Stimulated activated CD8-positive, alpha-beta memory T cell treated with anti-CD3 and anti-CD28 coated beads, Interleukin-12 subunit alpha, Interleukin-12 subunit beta, amount 100 ng/mL, for 24 hours (primary cell): Measurements from ENCODE around the gene MCC.
"Not testable (repeated sequence)": the region's sequence is repeated elsewhere in the genome, so short reads cannot be mapped to it uniquely, and the experiment has no call there.

Experiments used
- DNase-seq: peaks from one replicate; pipeline ENCODE4 v3.0.0-alpha.2; 2020; ENCODE audit errors: extremely low read depth

Gene MCC

DNA sequence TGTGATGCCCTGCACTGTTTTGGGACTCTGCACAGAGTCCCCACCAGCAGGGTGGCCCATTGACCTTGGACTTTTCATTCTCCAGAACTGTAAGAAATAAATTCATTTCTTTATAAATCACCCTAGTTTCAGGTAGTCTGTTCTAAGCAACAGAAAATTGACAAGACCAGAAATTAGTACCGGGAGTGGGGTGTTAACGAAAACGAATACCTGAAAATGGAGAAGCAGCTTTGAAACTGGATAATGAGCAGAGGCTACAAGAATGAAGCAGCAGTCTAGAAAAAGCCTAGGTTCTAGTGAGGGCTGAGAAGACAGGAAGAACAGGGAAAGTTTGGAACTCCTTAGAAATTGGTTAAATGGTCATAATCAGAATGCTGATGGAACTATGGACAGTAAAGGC lies 2.1 kb upstream of the MCC start:
- DNase-seq, result no peak

DNA sequence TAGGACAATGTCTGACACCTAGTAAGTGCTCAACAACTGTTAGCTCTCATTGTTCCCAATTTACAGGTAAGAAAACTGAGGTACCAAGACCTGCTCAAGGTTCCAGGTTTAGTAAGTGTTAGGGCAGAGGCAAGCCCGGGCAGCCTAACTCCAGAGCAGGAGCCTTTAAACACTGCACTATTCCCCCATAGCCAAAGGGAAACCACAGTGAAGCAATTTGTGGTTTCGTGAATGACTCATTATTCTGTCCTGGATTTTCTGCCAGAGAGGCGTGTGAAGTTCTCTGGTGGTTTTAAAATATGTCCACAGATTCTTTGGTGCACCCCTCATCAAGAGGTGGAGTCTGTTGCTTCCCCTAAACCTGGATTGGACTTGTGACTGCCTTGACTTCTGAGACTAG lies 1.0 kb upstream of the MCC start:
- no peak for DNase-seq

DNA sequence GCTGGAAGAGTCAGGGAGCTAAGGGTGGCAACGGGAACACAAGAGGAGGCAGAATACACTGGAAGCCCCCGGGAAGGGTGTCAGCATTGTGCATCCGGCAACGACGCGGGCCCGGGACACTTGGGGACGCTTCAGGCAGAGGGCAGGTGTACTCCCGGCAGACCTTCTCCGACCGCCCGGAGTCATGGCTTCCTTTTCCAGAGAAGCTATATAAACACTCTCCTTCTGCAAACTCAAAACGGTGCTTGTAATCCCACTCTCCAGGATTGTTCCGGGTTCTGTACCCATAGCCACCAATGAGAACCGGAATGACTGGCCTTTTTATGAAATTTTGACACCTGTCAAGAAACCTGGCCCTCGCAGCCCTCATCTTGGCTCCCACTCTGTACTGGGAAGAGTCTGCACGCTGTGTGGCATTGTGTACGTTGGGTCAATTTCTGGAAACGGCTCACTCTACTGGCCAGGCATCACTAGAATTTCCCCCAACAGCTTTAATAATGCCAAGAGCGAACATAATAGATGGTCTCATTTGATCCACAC lies 462 bp upstream of the MCC start:
- no peak for DNase-seq

DNA sequence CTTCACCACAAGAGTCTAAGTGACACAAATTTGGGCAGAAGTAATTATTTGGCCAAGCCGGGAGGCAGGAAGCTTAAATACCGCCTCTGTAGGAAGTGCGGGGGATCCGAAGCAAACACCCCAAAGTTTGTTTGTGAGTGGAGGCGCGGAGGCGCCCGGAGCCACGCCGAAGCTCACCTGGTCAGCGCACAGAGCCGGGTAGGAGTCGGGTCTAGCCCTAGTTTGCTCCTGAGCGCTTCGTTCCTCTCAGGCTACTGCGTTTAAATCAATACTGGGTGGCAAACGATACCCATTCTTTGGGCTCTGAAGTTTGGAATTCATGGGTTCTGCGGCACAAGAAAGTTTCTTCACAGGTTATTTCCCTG lies 855 bp downstream of the MCC start:
- no peak for DNase-seq

DNA sequence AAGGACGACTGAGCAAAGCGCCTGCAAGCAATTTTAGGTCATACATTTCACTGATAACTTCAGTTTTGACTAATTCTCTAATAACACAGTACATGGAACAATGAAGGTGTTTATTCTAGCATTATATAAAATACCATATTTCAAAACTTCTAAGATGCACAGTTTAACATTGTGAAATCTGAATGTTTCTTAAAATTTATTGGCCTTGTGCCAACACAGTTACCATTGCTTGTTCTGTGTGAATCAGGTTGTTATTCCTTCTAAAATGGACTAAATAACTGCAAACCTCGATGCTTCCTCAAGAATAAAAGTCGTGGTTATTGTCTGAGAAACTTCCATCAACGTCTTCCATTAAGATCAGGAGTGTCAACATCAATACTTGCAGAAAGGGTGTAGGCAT lies 8.0 kb downstream of the MCC start:
- DNase-seq, result no peak

DNA sequence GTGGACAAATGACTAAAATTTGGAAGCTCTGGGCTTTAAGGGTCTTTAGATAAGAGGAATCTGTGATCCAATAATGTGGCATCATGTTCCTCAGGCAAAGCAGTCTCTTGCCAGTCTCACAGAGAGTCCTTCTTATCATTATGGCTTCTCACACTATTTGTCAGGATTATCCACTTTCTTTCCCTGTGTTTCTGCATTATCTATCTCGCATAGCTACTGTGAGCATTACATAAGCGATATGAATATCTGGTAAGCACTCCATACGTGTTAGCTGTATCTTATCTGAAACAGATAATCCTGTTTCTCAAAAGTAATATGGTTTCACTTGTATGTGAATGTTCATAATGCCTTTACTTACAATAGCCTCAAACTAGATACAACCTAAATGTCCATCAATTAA lies 9.6 kb downstream of the MCC start:
- no peak for DNase-seq

DNA sequence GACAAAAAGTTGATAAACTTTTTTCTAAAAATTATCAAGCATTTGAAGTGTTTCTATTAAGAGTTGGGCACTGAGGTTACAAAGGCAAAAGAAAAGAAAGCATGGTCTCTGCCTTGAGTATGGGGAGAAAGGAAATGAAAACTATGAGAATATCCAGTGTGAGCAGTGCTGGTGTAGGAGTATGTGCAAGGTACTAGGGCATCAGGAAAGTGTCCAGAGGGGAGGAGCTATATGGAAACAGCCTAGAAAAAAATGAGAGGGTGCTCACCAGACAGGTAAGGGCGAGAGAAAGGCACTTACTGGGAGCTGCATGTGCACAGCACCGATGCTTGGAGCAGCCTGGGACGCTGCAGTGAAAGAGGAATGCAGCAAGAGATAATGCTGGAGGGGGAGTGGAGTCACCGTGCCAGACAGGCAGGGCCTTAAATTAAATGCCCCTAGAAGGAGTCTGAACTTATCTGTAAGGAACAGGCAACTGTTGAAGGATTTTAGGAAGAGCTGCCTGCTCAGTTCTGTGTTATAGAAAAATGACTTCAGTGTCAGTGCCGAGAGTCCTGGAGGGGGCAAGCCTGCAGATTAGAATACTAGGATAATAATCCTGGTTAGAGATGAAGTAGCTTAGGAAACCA lies 14.0 kb downstream of the MCC start:
- DNase-seq, result no peak

DNA sequence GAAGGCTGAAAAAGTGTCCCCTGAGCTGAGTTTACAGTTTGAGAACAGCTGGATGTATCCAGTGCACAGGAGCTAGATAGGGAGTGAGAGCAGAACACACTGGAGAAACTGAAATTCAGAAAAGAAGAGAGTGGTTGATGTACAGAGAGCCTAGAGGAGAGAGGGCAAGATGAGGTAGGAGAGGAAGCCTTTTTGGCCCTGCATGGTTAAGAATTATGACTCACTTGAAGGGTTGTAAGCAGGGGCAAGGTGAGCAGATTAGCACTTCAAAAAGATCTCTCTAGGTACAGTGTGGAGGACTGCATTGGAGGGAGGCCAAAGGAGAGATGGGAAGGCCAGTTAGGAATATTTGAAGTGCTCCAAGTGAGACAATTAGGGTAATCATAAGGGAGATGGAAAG lies 25.2 kb downstream of the MCC start:
- DNase-seq, result no peak

DNA sequence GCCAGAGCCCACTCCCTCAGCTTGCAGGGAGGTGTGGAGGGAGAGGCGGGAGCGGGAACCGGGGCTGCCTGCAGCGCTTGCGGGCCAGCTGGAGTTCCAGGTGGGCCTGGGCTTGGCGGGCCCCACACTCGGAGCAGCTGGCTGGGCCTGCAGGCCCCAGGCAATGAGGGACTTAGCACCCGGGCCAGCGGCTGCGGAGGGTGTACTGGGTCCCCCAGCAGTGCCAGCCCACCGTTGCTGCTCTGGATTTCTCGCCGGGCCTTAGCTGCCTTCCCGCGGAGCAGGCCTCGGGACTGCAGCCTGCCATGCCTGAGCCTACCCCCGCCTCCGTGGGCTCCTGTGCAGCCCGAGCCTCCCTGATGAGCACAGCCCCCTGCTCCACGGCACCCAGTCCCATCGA lies 31.1 kb downstream of the MCC start:
- DNase-seq, result not testable (repeated sequence)

DNA sequence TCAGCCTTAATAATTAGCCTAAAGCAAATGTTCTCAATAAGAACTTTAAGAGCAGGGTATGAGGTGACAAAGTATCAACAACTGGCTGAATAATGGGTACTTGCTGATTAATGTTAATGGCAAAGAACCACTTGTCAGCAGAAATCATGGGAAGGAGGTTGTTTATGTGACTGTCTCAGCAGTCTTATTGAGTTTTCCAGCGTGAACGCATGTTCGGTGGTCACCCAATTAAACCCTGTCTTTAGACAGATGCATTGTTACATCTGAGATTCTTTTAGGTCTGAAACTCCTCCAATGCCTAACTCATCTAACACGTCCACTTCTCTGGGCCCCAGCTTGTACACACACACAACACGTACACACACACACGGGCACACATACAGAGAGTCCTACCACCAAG lies 35.3 kb downstream of the MCC start:
- DNase-seq, result no peak

DNA sequence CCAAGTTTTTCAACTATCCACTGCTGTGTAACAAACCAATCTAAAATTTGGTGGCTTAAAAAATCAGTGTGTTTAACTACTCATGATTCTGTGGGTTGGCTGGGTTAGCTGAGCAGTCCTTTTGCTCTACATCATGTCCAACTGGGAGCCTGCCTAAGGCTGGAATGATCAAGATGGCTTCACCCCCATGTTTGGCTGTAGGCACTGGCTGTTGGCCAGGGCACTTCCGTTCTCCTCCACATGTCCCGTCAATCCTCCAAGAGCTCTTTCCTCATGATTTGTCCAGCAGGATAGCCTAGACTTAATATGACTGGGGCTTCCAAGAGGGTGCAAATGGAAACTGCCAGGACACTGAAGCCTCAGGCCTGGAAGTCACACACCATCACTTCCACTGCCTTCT lies 36.5 kb downstream of the MCC start:
- no peak for DNase-seq

DNA sequence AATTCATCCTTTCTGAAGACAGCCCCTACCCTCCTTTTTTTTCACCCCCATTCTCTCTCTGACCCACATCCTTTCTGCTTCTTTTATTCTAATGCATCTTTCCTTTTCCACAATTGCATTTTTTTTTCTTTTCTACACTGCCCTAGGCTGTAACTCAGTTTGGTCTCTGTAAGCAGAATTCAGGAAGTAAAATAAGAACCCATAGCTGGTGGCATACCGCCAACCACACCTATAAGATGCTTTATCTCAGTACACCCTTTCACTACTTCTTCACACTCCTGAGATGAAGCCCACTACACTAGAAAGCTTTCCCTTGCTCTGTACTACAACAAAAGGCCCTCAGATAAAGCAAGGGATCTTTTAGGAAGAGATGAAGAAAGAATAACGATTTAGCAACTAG lies 37.3 kb downstream of the MCC start:
- DNase-seq, result no peak

DNA sequence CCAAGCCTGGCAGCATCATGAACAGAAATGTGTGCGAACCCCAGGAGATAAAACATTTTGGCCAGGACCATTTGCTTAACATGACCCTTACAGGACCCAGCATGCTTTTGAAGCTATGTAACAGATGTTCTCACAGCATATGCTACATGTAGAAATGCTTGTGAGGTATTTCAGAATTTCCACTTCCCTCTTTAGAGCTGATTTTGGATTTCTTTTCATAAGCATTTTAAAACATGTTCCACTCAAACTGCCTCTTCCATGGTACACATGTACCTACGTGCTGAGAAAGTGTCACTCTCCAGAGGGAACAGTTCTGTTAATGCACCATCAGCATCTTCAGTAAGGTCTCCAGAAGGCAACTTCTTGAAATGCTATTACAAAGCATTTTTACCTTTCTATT lies 37.8 kb downstream of the MCC start:
- DNase-seq, result no peak

DNA sequence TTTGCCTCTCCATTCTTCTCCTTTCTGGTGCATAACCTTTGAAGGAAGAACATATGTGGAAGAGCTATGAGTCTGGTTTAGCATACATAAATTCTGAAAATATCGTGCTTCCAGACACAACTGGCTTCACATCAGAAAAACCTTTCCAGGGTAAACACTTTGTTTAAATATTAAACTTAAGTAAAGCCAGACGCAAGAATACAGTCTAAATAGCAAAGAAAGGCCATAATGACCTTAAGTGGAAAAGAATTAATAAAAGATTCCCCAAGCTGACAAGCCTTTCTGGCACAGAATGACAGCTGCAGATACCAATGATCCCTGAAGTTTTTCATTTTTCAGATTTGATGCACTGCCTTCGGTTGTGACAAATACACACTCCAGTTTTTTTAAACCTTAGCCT lies 40.0 kb downstream of the MCC start:
- DNase-seq, result no peak

DNA sequence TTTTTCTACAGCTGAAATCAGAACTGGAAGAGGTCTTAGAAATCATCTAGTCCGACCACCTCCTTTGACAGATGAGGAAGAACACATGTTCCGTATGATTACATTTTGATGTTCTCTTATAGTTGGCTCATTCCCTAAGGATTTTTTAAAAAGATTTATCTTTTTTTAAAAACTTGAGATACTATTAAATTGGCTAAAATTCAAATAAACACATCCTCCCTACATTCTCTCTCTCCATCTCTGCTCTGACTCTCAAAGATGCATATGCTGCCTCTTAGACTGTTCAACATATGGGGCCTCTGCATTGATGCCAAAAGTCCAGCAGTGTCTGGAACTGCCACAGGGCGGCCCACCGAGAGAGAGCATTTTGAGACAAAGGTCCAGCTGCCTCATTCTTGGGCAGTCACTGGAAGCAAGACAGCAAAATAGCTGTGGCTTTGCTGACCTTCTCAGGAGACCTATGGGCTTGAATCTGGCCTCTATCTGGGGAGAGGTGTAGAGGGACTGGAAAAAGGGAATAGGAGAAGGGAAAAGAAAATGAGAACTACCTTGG lies 40.7 kb downstream of the MCC start:
- DNase-seq, result no peak

DNA sequence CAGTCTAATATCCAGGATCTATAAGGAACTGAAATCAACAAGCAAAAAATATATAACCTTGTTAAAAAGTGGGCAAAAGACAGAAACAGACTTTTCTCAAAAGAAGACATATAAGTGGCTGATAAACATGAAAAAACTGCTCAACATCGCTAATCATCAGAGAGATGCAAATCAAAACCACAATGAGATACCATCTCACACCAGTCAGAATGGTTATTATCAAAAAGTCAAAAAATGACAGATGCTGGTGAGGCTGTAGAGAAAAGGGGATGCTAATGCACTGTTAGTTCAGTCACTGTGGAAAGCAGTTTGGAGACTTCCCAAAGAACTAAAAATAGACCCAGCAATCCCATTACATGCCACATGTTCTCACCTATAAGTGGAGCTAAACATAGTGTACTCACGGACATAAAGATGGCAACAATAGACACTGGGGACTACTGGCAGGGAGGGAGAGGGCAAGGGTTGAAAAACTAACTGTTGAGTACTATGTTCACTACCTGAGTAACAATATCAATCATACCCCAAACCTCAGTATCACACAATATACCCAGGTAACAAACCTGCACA lies 41.8 kb downstream of the MCC start:
- no peak for DNase-seq

DNA sequence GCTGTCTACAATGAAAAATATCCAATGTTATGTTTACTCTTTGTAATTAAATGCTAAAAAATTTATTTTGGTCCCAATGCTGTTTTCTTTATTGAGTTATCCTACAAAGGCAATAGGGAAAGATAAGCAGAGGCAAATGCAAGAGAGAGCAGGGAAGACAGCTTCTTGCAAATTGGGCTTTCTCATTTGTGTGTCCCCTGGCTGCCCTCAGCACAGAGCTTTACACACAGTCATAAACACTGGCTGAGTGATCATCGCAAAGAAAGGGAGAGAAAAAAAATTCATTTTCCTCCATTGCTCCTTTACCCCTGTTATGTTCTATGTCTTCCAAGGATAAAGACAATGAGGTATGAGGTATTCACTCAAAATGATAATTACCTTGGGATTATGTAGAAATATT lies 51.1 kb downstream of the MCC start:
- DNase-seq, result no peak

DNA sequence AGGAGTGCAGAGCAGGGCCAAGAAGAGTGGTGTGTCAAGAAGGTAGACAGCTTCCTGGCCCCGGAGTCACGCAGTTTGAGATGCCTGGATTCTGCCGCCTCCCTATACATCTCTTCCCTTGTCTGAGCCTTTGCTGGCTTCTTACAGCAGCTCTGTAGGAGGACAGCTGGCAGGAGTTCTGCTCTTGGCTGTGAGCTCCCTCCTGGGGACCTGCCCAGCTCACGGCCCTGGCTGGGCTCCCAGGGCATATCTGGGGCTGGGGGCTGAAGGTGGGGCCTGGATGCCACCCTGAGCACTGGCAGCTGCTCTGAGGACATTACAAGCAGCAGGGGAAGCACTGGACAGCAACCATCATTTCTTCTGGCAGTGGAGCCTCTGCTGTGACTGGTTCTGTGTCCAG lies 52.7 kb downstream of the MCC start:
- no peak for DNase-seq

DNA sequence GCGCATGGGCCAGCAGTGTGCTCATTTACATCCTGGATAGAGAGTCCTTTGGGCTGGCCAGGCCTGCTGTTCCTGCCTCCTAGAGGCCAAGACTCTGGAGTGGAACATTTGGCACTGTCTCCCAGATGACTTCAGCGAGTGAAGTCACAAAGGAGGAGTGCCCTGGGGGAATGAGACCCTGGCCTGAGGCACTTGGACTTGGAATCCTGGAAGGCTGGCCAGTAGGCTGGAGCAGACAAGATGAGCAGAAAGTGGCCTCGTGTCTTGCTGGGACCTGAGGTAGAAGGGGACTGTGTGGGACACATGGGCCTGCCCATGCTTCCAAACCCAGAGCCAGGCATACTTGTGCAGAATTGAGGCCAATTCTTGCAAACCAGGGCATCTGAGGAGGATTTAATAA lies 53.4 kb downstream of the MCC start, which contains the start of gene TSSK1B:
Gene TSSK1B, minus strand, starts transcription at position 101 of the 400 bp plus-strand sequence. CDS start 150 bp downstream, outside the sequence.
- no peak for DNase-seq

DNA sequence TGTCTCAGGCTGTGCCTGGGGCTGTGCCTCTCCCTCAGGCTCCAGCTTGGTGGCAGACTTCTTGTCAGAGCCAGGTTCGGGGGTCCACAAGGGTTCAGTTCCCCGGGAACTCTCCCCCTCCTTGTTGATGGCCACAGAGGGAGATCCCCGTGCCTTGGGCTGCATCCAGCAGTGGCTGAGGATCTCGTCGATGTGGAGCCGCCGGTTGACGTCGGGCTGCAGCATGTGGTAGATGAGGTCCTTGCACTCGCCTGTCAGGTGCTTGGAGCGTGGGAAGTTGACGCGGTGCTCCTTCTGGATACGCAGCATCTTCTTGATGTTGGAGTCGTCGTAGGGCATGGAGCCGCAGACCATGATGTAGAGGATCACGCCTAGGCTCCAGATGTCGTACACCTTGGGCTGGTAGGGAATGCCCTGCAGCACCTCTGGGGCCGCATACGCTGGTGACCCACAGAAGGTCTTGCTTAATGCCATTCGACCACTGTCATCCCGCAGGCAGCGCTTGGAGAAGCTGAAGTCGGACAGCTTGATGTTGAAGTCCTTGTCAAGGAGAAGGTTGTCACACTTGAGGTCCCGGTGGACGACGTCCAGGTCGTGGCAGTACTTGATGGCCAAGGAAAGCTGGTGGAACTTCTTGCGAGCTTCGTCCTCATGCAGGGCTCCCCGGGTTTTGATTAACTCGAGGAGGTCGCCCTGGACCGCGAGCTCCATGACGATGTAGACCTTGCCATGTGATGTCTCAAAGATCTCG lies 54.2 kb downstream of the MCC start:
- DNase-seq, result no peak

DNA sequence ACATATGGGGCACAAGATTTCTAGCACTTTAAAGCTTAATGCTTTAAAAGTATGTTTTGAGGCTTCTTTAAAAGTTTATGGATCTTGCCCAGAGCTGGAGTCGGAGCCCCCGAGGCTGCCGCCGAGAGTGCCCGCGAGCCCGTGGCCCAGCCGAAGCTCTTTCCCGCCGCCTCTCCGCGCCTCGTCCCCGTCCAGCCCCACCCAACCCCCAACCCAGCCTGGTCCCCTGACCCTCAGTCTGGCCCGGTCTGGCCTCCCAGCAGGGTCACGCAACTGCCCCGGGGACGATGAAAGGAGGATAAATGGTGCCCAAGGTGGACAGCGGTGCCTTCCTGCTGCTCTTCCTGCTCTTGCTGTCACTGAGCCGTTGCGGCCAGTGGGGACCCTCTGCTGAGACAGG lies 55.2 kb downstream of the MCC start:
- no peak for DNase-seq

DNA sequence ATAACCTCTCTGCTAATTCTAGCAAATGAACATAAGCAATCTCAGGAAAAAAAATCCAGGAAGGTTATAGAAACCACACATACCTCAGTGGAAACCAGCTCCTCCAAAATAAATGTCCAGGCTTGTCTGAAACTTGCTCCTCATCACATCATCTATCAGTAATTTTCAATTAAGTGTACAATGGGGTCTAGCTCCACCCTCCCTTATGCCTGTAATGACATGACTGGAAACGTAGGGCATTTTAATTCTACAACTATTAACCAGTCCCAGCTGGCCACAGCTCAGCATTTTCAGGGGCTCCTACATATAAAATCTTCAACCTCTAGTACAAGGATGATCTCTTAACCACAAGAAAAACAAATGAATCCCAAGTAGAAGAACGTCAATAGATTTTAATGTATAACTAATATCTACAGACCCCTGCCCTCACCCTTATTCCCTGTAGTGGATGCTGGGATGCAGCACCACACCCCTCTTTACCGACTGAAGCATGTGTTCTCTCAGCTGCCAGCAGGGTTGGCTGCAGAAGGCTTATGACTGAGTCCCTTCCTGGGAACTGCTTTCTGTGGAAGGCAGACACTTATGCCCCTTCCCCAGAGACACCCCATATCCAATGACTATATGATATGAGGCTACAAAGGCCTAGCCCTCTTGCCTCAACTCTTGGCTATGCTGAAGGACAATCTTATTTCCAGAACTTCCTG lies 60.2 kb downstream of the MCC start:
- DNase-seq, result no peak
